SK-N-SH (cell line): ENCODE measurements around the gene ADCK1. TPM values are rescaled to one million over a fixed set of nuclear protein-coding genes. Genes with fewer than 3 reads are reported as not detected.

Experiments
- CTCF ChIA-PET: fragments of 300-600, 350-600 bp; formaldehyde crosslinking; extraction: SDS; loops from one replicate; lab custom pipeline; 2021; lab: Yijun Ruan, JAX
- POLR2A ChIA-PET: fragments of 350-600 bp; sonication (Branson Sonifier 250); formaldehyde crosslinking; extraction: SDS; loops from one replicate; lab custom pipeline; 2020; ENCODE audit warnings: antibody characterized with exemption, inconsistent platforms; lab: Yijun Ruan, JAX
- DNase-seq: peaks from one replicate; pipeline ENCODE4 v3.0.0; 2012
- H2AFZ ChIP-seq: fragments of 200-600 bp; sonication (generic); 2 replicates; pipeline ENCODE4 v1.8.1; 2016; ENCODE audit warnings: antibody characterized with exemption, mild to moderate bottlenecking, low read depth
- H3F3A ChIP-seq: fragments of 200-600 bp; sonication (generic); replicated peaks from 2 replicates; pipeline ENCODE3; 2016; ENCODE audit warnings: antibody characterized with exemption, mild to moderate bottlenecking; ENCODE audit not compliant: insufficient read depth
- H3K27ac ChIP-seq, 2 experiments: fragments of 200-500 bp in 1 of 2; fragments of 200-600 bp in 1 of 2; sonication (Bioruptor generic) in 1 of 2; sonication (generic), shearing (Covaris generic) in 1 of 2; 2 replicates each; pipeline versions ENCODE4 v1.5.1 to v1.6.1; 2014 to 2016; ENCODE audit warnings: low read depth in 2 of 2, inconsistent platforms in 1 of 2, low read length in 1 of 2, mild to moderate bottlenecking in 1 of 2, mixed read lengths in 1 of 2
- H3K27me3 ChIP-seq: fragments of 200-600 bp; sonication (generic), shearing (Covaris generic); 2 replicates; pipeline ENCODE4 v1.6.1; 2016; ENCODE audit warnings: mixed run types; ENCODE audit not compliant: insufficient read depth
- H3K36me3 ChIP-seq, 2 experiments: fragments of 200-500 bp in 1 of 2; fragments of 200-600 bp in 1 of 2; sonication (Bioruptor generic) in 1 of 2; sonication (generic) in 1 of 2; replicated peaks in 1 of 2; 2 replicates each; pipeline versions ENCODE3 to v1.5.1; 2014 to 2016; ENCODE audit warnings: low read length in 1 of 2, mild to moderate bottlenecking in 1 of 2; ENCODE audit not compliant: insufficient read depth in 2 of 2, control insufficient read depth in 1 of 2
- H3K4me1 ChIP-seq, 2 experiments: fragments of 200-500 bp in 1 of 2; fragments of 200-600 bp in 1 of 2; sonication (Bioruptor generic) in 1 of 2; sonication (generic), shearing (Covaris generic) in 1 of 2; 2 replicates each; pipeline versions ENCODE4 v1.5.1 to v1.6.1; 2014 to 2016; ENCODE audit warnings: low read depth in 1 of 2, low read length in 1 of 2, mixed run types in 1 of 2; ENCODE audit not compliant: insufficient read depth in 2 of 2, control insufficient read depth in 1 of 2
- H3K4me2 ChIP-seq: fragments of 200-600 bp; sonication (generic), shearing (Covaris generic); 2 replicates; pipeline ENCODE4 v1.6.1; 2017; ENCODE audit warnings: mixed run types
- H3K4me3 ChIP-seq, 2 experiments: fragments of 200-500 bp in 1 of 2; fragments of 200-600 bp in 1 of 2; sonication (Bioruptor generic) in 1 of 2; sonication (generic), shearing (Covaris generic) in 1 of 2; 2 replicates each; pipeline versions ENCODE4 v1.5.1 to v1.8.1; 2014 to 2016; ENCODE audit warnings: low read depth in 2 of 2, inconsistent platforms in 1 of 2, low read length in 1 of 2, mild to moderate bottlenecking in 1 of 2, mixed read lengths in 1 of 2, moderate library complexity in 1 of 2
- H3K79me2 ChIP-seq: fragments of 200-600 bp; sonication (generic); 2 replicates; pipeline ENCODE4 v1.8.1; 2017; ENCODE audit warnings: mild to moderate bottlenecking; ENCODE audit not compliant: insufficient read depth
- H3K9ac ChIP-seq: fragments of 200-600 bp; sonication (generic); 2 replicates; pipeline ENCODE4 v1.6.1; 2017; ENCODE audit warnings: mixed run types
- H3K9me2 ChIP-seq: fragments of 200-600 bp; sonication (generic); 2 replicates; pipeline ENCODE4 v1.6.1; 2017; ENCODE audit warnings: mixed run types
- H3K9me3 ChIP-seq: fragments of 200-600 bp; sonication (generic); 2 replicates; pipeline ENCODE4 v1.6.1; 2017; ENCODE audit warnings: mixed run types, mild to moderate bottlenecking, moderate library complexity
- H4K20me1 ChIP-seq: fragments of 200-600 bp; sonication (generic); 2 replicates; pipeline ENCODE4 v1.6.1; 2017; ENCODE audit warnings: mild to moderate bottlenecking, mixed run types; ENCODE audit not compliant: insufficient read depth
- EZH2phosphoT487 ChIP-seq: fragments of 200-600 bp; sonication (generic); IDR thresholded peaks from 2 replicates; pipeline ENCODE4 v1.6.1; 2017; ENCODE audit warnings: low read depth, mixed run types, mild to moderate bottlenecking, antibody characterized with exemption, moderate library complexity, borderline replicate concordance
- MAX ChIP-seq: IDR thresholded peaks from 2 replicates; pipeline ENCODE4 v1.4.0; 2012; ENCODE audit warnings: low read depth
- MEF2A ChIP-seq: IDR thresholded peaks from 2 replicates; pipeline ENCODE4 v1.4.0; 2012; ENCODE audit warnings: low read depth, borderline replicate concordance
- POLR2AphosphoS5 ChIP-seq: IDR thresholded peaks from 2 replicates; pipeline ENCODE4 v1.6.1; 2012; ENCODE audit warnings: low read depth, low read length
- REST ChIP-seq: IDR thresholded peaks from 2 replicates; pipeline ENCODE4 v1.6.1; 2012; ENCODE audit warnings: mild to moderate bottlenecking, low read depth, low read length, moderate library complexity
- RFX5 ChIP-seq: IDR thresholded peaks from 2 replicates; pipeline ENCODE4 v1.6.1; 2012; ENCODE audit warnings: mild to moderate bottlenecking, improper control_type of control experiment, low read length
- TCF12 ChIP-seq: IDR thresholded peaks from 2 replicates; pipeline ENCODE4 v1.4.0; 2012
- TEAD4 ChIP-seq: IDR thresholded peaks from 2 replicates; pipeline ENCODE4 v1.4.0; 2012; ENCODE audit warnings: mild to moderate bottlenecking, borderline replicate concordance; ENCODE audit not compliant: insufficient read depth
- YY1 ChIP-seq: IDR thresholded peaks from 2 replicates; pipeline ENCODE4 v1.4.0; 2012; ENCODE audit warnings: low read depth, mild to moderate bottlenecking
- ZBTB33 ChIP-seq: IDR thresholded peaks from 2 replicates; pipeline ENCODE4 v1.4.0; 2012; ENCODE audit warnings: low read depth, borderline replicate concordance
- WGBS: methylation state at CpG from one replicate; pipeline ENCODE4 v1.1.6; 2017; ENCODE audit warnings: low lambda C conversion rate; 5-methylcytosine and 5-hydroxymethylcytosine counted together
- polyA plus RNA-seq, 3 experiments: library from polyadenylated mRNA; depleted of rRNA; stranded (reverse); fragments of >200 nt; gene quantifications; 2 replicates each; pipeline ENCODE4 v1.2.3, GENCODE V29; 2012

Gene ADCK1
- polyA plus RNA-seq, 1 of the 3 experiments (the other 2 are of a cell fraction): 11.4 TPM

GRCh38 chr14:77950371-77951063, 150.6 kb downstream of the ADCK1 start:
- Histone ChIP-seq H3K27ac (no peak overlapping the region), H3K4me3 (no peak overlapping the region), H3K27me3 (no peaks in the 10 kb centered on the region), H3K4me1 (no peaks in the 10 kb centered on the region; a peak in 1 of 4 replicates), H3K9ac (no peak overlapping the region), H2AFZ (no peak overlapping the region), H3K9me3 (no peaks in the 10 kb centered on the region), H3K4me2 (no peak overlapping the region), H3K79me2 (no peaks in the 10 kb centered on the region), H3K9me2 (no peaks in the 10 kb centered on the region), H3F3A (no peaks in the 10 kb centered on the region), H4K20me1 (no peaks in the 10 kb centered on the region), H3K36me3 (no peaks in the 10 kb centered on the region)
- POLR2A ChIA-PET: no interaction called here
- CTCF ChIA-PET: no interaction called here
- TF ChIP-seq POLR2AphosphoS5 (no peak), MAX (no peak), RFX5 (no peak), TCF12 (no peak), MEF2A (no peak), YY1 (no peak), REST (no peak), EZH2phosphoT487 (no peak), ZBTB33 (no peak), TEAD4 (no peak)
- DNase-seq: no peak
- WGBS: 43% methylated on average over 5 of the region's 5 CpGs
